Amniotic epithelial cell (primary cell): Measurements from ENCODE around the gene GGCT.
"Not testable (repeated sequence)": the region's sequence is repeated elsewhere in the genome, so short reads cannot be mapped to it uniquely, and the experiment has no call there.

Experiments used
- DNase-seq: peaks from one replicate; pipeline ENCODE4 v3.0.0-alpha.2; 2010; ENCODE audit warnings: low read depth

Gene GGCT

DNA sequence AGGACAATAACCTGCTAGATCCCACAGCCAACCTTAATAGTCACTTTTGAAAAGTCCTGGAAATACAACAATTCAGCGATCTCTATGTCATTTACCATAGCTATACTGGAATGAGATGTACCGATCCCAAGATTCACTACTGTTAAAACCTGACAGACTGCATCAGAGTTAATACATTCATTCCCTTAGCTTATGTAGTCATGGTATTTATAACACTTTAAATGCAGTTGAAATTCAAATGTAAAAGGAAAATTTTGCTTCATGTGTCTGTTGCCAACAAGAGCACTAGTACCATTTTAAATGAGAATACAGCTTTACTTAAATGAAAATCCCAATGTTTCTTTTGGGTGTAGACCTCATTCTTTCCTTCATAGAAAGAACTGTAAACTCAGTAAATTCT, 11.1 kb upstream of the GGCT start:
- DNase-seq: no peak

DNA sequence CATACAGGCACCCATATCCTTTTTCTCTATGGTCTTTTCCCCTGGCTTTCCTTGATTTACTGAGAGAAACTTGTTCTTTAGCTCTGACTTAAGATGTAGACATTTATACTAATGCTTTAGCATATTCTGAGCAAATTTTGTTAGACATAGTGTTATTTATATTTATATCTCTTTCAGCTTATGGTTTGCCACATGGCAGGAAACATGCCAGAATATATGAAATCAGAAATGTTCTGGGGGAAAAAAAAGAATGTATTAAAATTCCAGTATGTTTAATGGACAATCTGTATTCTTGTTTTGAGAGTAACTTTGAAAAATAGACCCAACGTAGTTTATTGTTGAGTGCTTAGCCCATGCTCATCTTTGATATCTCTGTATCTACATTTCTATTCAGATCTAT, 10.1 kb upstream of the GGCT start:
- DNase-seq: no peak

DNA sequence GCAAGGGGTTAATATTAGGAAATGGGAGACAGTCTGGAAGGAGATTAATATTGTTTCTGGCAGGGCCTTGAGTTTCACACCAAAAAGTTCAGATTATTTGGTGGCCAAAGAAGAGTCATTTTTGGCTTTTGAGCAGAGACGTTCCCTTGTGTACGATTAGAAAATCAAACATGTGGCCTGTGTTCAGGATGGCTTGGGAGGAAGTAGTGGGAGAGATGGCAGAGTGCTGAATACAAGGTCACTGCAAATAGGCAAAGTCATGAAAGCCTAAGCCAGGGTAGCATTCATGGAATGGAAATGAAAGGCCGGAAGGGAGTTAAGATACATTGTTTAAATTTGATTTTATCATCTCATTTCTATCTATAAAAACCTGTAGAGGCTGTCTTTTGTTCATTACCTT, 9.5 kb upstream of the GGCT start:
- DNase-seq: no peak

GRCh38 chr7:30513762-30514161, 9.1 kb upstream of the GGCT start:
- no peak for DNase-seq

GRCh38 chr7:30511973-30512662, 7.5 kb upstream of the GGCT start:
- no peak for DNase-seq

- DNase-seq: no peak
Measured at GRCh38 chr7:30511494-30511893, 6.9 kb upstream of the GGCT start.

GRCh38 chr7:30510124-30511075, 5.8 kb upstream of the GGCT start:
- DNase-seq: peak; percentile 60

GRCh38 chr7:30509171-30509857, 4.7 kb upstream of the GGCT start:
- not testable (repeated sequence) for DNase-seq

- DNase-seq: not testable (repeated sequence)
Measured at GRCh38 chr7:30507346-30507900, 2.8 kb upstream of the GGCT start.

GRCh38 chr7:30505174-30505697, 607 bp upstream of the GGCT start:
- no peak for DNase-seq

- no peak for DNase-seq
Measured at GRCh38 chr7:30503274-30504212, 1.1 kb downstream of the GGCT start.

GRCh38 chr7:30502470-30503251, 2.0 kb downstream of the GGCT start:
- DNase-seq: no peak

- no peak for DNase-seq
Measured at GRCh38 chr7:30501264-30501663, 3.4 kb downstream of the GGCT start.

GRCh38 chr7:30493228-30493627, 11.4 kb downstream of the GGCT start:
- no peak for DNase-seq

DNA sequence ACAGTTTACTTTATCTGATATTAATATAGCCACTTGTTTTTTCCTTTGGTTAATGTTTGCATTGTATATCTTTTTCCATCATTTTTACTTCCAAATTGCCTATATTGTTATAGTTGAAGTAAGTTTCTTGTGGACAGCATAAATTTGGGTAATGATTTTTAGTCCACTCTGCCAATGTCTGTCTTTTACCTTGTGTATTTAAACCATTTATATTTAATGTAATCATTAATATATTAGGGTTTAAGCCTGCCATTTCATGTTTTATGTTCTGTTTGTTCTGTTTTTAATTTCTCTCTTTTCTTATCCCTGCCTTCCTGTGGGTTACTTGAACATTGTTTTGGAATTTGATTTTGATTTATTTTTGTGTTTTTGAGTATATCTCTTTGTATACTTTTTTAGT, 13.2 kb downstream of the GGCT start:
- no peak for DNase-seq

DNA sequence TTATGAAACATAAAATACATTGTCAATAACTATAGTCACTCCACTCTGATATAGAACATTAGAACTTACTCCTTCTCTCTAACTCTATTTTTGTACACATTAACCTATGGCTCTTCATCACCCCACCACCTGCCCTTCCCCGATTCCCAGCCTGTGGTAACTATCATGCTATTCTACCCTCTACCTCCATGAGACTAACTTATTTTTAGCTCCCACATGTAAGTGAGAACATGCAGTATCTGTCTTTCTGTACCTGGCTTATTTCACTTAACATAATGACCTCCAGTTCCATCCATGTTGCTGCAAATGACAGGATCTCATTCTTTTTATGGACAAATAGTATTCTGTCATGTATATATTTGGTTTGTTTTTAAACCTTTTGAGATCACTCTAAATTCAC, 17.3 kb downstream of the GGCT start:
- no peak for DNase-seq

DNA sequence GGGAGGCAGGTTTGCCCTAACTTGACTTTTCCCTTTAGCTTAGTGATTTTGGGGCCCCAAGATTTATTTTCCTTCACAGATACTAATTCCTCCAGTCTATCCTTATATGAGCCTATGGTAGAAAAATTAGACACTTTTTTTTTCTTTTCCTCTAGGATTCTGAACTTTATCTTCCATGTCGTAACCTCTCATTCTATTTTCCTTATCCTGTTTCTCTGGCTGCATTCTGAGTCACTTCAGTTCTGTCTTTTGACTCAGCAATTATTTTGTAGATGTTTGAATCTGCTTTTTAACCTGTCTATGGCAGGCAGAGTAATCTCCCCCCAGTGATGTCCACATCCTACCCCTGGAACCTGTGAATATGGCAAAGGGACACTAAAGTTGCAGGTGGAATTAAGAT, 19.0 kb downstream of the GGCT start:
- DNase-seq: peak; percentile 71

DNA sequence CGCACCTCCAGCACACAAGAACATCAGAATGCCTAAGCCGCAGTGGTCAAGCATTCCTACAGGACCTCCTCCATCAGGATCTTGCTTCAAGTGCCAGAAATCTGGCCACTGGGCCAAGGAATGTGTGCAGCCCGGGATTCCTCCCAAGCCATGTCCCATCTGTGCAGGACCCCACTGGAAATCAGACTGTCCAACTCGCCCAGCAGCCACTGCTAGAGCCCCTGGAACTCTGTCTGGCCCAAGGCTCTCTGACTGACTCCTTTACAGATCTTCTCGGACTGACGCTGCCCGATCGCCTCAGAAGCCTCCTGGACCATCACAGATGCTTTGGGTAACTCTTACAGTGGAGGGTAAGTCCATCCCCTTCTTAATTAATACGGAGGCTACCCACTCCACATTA, 23.2 kb downstream of the GGCT start:
- not testable (repeated sequence) for DNase-seq

GRCh38 chr7:30479202-30480120, 25.2 kb downstream of the GGCT start:
- DNase-seq: peak; percentile 69
